C4-2B (cell line): ENCODE measurements around the gene KIAA0825.

Experiments
- ZFX ChIP-seq: fragments of 450-650 bp; IDR thresholded peaks from 2 replicates; pipeline ENCODE4 v1.6.1; 2017
- TF ChIP-seq, protein P1 (sequence below): fragments of 450-650 bp; conservative IDR thresholded peaks from 2 replicates; pipeline ENCODE4 v1.5.1; 2017; ENCODE audit warnings: mild to moderate bottlenecking

DNA sequence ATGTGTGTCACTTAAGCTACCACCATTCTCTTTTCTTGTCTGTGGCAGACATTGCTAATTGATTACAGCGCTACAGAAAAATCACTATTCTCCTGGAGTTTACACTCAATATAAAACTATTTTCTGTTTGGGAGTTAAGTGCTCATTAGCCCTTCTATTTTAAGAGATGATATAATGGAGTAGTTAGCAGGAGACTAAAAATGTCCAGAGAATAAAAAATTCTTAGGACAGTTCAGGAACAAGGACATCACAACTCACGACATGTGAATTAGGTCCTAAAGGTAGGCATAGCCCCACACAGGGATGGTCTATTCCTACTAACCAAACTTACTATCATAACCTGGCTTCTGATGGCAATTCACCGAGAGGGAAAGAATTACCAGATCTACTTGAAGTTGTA, 258.5 kb downstream of the KIAA0825 start:
- TF ChIP-seq, protein P1, sequence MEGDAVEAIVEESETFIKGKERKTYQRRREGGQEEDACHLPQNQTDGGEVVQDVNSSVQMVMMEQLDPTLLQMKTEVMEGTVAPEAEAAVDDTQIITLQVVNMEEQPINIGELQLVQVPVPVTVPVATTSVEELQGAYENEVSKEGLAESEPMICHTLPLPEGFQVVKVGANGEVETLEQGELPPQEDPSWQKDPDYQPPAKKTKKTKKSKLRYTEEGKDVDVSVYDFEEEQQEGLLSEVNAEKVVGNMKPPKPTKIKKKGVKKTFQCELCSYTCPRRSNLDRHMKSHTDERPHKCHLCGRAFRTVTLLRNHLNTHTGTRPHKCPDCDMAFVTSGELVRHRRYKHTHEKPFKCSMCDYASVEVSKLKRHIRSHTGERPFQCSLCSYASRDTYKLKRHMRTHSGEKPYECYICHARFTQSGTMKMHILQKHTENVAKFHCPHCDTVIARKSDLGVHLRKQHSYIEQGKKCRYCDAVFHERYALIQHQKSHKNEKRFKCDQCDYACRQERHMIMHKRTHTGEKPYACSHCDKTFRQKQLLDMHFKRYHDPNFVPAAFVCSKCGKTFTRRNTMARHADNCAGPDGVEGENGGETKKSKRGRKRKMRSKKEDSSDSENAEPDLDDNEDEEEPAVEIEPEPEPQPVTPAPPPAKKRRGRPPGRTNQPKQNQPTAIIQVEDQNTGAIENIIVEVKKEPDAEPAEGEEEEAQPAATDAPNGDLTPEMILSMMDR = no peak
- TF ChIP-seq ZFX = no peak
